HFFc6 (cell line): ENCODE data around the gene HIBCH. TPM values are rescaled to one million over a fixed set of nuclear protein-coding genes. Genes with fewer than 3 reads are reported as not detected.

Experiments
- DNase-seq: peaks from one replicate; pipeline ENCODE4 v3.0.0-alpha.2; 2018
- H3K27ac Mint-ChIP-seq: 2 replicates; pipeline ENCODE4 v1.8.0; 2020; ENCODE audit warnings: mild to moderate bottlenecking, mixed read lengths
- H3K27me3 Mint-ChIP-seq: 2 replicates; pipeline ENCODE4 v1.8.0; 2021; ENCODE audit warnings: mild to moderate bottlenecking, moderate library complexity, mixed read lengths; ENCODE audit not compliant: insufficient read depth
- H3K36me3 Mint-ChIP-seq: 2 replicates; pipeline ENCODE4 v1.8.0; 2021; ENCODE audit warnings: low read depth, mixed read lengths
- H3K4me1 Mint-ChIP-seq: 2 replicates; pipeline ENCODE4 v1.8.0; 2020; ENCODE audit warnings: low read depth, mixed read lengths
- H3K4me3 Mint-ChIP-seq: 2 replicates; pipeline ENCODE4 v1.8.0; 2020; ENCODE audit warnings: mild to moderate bottlenecking, moderate library complexity, mixed read lengths
- H3K9me3 Mint-ChIP-seq: 2 replicates; pipeline ENCODE4 v1.8.0; 2020; ENCODE audit warnings: mild to moderate bottlenecking, mixed read lengths
- CTCF ChIP-seq: fragments of 200-600 bp; sonication (generic); IDR thresholded peaks from 2 replicates; pipeline ENCODE4 v1.5.0; 2021; ENCODE audit warnings: antibody characterized with exemption, mild to moderate bottlenecking
- total RNA-seq, 6 experiments: library from RNA; stranded (reverse); fragmentation: NEBNext Ultra II Directional; extraction: Animal tissue kit (Norgen Biotek cat#: 25700); gene quantifications; 2 replicates in 1 of 6; 3 replicates in 5 of 6; pipeline ENCODE4 v1.2.3, GENCODE V29; 2021

The HIBCH gene
- total RNA-seq, 6 experiments from 2014 or later: 14.6 to 20.5 (median 17.2) TPM

GRCh38 chr2:190169221-190170072 lies 150.2 kb downstream of the HIBCH start:
- no peak for TF ChIP-seq CTCF
- Mint-ChIP-seq H3K4me1 (peaks cover 7% of the 10 kb centered on the region; the same call in 1 of the 2 replicates), H3K4me3 (no peak overlapping the region), H3K9me3 (peaks cover 19% of the 10 kb centered on the region), H3K27ac (no peak overlapping the region), H3K36me3 (peaks cover 15% of the 10 kb centered on the region), H3K27me3 (no peaks in the 10 kb centered on the region)
- no peak for DNase-seq

- H3K9me3 Mint-ChIP-seq: peaks cover 8% of the 10 kb centered on the region; the same call in 1 of the 2 replicates
- H3K4me3 Mint-ChIP-seq: no peak overlapping the region
- 0 out of 2 replicates have a peak, but pooled peaks cover 5% of the 10 kb centered on the region for H3K36me3 Mint-ChIP-seq
- no peak for DNase-seq
- H3K27ac Mint-ChIP-seq: no peak overlapping the region
- H3K27me3 Mint-ChIP-seq: no peaks in the 10 kb centered on the region
- no peaks in the 10 kb centered on the region; the same call in 1 of the 2 replicates for H3K4me1 Mint-ChIP-seq
- no peak for TF ChIP-seq CTCF
Observed at GRCh38 chr2:190167702-190168101, 151.9 kb downstream of the HIBCH start.

- Mint-ChIP-seq H3K36me3 (0 out of 2 replicates have a peak, but pooled peaks cover 5% of the 10 kb centered on the region), H3K27me3 (no peaks in the 10 kb centered on the region), H3K4me3 (no peak overlapping the region), H3K27ac (no peak overlapping the region), H3K4me1 (peaks cover 10% of the 10 kb centered on the region), H3K9me3 (peaks cover 8% of the 10 kb centered on the region; the same call in 1 of the 2 replicates)
- TF ChIP-seq CTCF: no peak
- no peak for DNase-seq
Observed at GRCh38 chr2:190165491-190165890, 154.1 kb downstream of the HIBCH start.

DNA sequence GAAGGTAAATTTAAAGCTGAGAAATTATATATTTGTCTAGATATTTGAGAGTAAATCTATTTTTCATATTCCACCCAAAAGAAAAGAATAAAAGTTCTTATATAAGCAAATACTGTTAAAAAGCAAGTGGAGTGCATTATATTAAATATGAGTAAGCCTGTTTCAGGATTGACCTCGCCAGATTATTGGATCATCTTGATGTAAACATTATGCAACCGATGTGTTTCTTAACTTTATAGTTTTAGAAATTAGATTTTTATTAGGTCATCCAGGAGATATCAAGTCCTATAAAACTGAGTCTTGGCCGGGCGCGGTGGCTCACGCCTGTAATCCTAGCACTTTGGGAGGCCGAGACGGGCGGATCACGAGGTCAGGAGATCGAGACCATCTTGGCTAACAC lies 156.8 kb downstream of the HIBCH start:
- Mint-ChIP-seq H3K27me3 (no peaks in the 10 kb centered on the region), H3K27ac (no peak overlapping the region), H3K36me3 (no peaks in the 10 kb centered on the region), H3K9me3 (peaks cover 2% of the 10 kb centered on the region; the same call in 1 of the 2 replicates), H3K4me3 (no peak overlapping the region), H3K4me1 (peaks cover 22% of the 10 kb centered on the region)
- no peak for DNase-seq
- TF ChIP-seq CTCF: no peak

DNA sequence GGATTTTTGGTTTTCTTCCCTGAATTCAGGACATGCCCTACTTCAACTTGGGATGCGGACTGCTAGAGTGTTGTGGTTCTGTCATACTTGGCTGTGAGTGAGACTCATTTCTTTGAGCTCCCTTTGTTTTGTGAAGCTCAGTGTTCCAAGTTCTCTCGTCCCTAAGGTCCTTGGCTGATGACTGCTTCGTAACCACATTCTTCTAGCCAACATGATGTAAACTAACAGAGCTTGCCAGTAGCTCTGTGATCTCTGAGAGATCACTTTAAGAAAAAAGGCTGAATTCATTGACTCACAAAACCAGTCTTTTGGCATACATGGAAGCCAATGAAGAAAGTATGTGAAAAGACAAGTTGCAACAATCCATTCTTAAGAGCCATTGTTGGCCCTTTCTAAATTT lies 160.2 kb downstream of the HIBCH start:
- Mint-ChIP-seq H3K27ac (peak overlapping the region; percentile 52), H3K36me3 (no peaks in the 10 kb centered on the region), H3K27me3 (no peaks in the 10 kb centered on the region), H3K4me3 (peak overlapping the region; percentile 42; the same call in 1 of the 2 replicates), H3K4me1 (peaks cover 22% of the 10 kb centered on the region), H3K9me3 (no peaks in the 10 kb centered on the region)
- peak; percentile 3 for DNase-seq
- TF ChIP-seq CTCF: no peak
